H1 (cell line): ENCODE data around the gene ERC1. TPM values are rescaled to one million over a fixed set of nuclear protein-coding genes. Genes with fewer than 3 reads are reported as not detected.

ENCODE experiments used
- CTCF ChIA-PET: fragments of 300-600 bp; sonication (Branson Sonifier 250); formaldehyde crosslinking; loops from one replicate; lab custom pipeline; 2021; ENCODE audit not compliant: partially characterized antibody; lab: Charles Lee
- POLR2A ChIA-PET: fragments of 300-600 bp; sonication (Branson Sonifier 250); formaldehyde crosslinking; loops from one replicate; lab custom pipeline; 2021; ENCODE audit warnings: inconsistent platforms; ENCODE audit not compliant: partially characterized antibody; lab: Charles Lee
- DNase-seq, 2 experiments: peaks; one replicate each; pipeline versions ENCODE4 v3.0.0 to v3.0.0-alpha.2; 2010 to 2022; ENCODE audit warnings: low spot score in 2 of 2, low read depth in 1 of 2, mixed read lengths in 1 of 2
- FAIRE-seq: peaks from 2 replicates; lab custom pipeline; 2011; peaks lifted over from hg19 to GRCh38; lab: Jason Lieb, UNC
- H2AFZ ChIP-seq: 2 replicates; pipeline ENCODE4 v1.8.1; 2012; ENCODE audit warnings: low read length, inconsistent platforms
- H2AK5ac ChIP-seq: 2 replicates; pipeline ENCODE4 v1.6.1; 2013; ENCODE audit warnings: low read depth, low read length
- H2BK120ac ChIP-seq: replicated peaks from 2 replicates; pipeline ENCODE3; 2013; ENCODE audit warnings: low read depth, low read length, inconsistent platforms
- H2BK12ac ChIP-seq: 2 replicates; pipeline ENCODE4 v1.6.1; 2013; ENCODE audit warnings: low read depth, low read length
- H2BK15ac ChIP-seq: 2 replicates; pipeline ENCODE4 v1.6.1; 2013; ENCODE audit warnings: low read length
- H2BK20ac ChIP-seq: 2 replicates; pipeline ENCODE4 v1.6.1; 2013; ENCODE audit warnings: low read length
- H2BK5ac ChIP-seq: 2 replicates; pipeline ENCODE4 v1.6.1; 2013; ENCODE audit warnings: low read depth, low read length
- H3K14ac ChIP-seq: 2 replicates; pipeline ENCODE4 v1.6.1; 2013; ENCODE audit warnings: inconsistent platforms; ENCODE audit not compliant: insufficient read length
- H3K18ac ChIP-seq: 2 replicates; pipeline ENCODE4 v1.6.1; 2013; ENCODE audit warnings: low read length; ENCODE audit errors: extremely low read depth
- H3K23ac ChIP-seq: 2 replicates; pipeline ENCODE4 v1.6.1; 2013; ENCODE audit warnings: inconsistent platforms; ENCODE audit not compliant: insufficient read length
- H3K23me2 ChIP-seq: 2 replicates; pipeline ENCODE4 v1.6.1; 2013; ENCODE audit warnings: low read depth, low read length
- H3K27ac ChIP-seq: 2 replicates; pipeline ENCODE4 v1.6.1; 2011; ENCODE audit warnings: low read depth, low read length, inconsistent platforms
- H3K27me3 ChIP-seq, 4 experiments: replicated peaks in 1 of 4; 1 replicate in 1 of 4; 2 replicates in 3 of 4; pipeline versions ENCODE4 v1.6.1 to v1.8.1; 2011 to 2013; ENCODE audit warnings: low read length in 3 of 4, mild to moderate bottlenecking in 3 of 4, inconsistent platforms in 2 of 4, mixed read lengths in 2 of 4, moderate library complexity in 1 of 4; ENCODE audit not compliant: control insufficient read depth in 3 of 4, insufficient read depth in 3 of 4; ENCODE audit errors: extremely low read depth in 1 of 4
- H3K36me3 ChIP-seq, 4 experiments: 2 replicates each; pipeline versions ENCODE4 v1.6.1 to v1.8.1; 2011 to 2013; ENCODE audit warnings: mild to moderate bottlenecking in 4 of 4, low read length in 3 of 4, moderate library complexity in 2 of 4, control low read depth in 1 of 4, inconsistent platforms in 1 of 4; ENCODE audit not compliant: insufficient read depth in 4 of 4, control insufficient read depth in 2 of 4
- H3K4ac ChIP-seq: replicated peaks from 2 replicates; pipeline ENCODE3; 2013; ENCODE audit warnings: low read length, low read depth, mixed read lengths, inconsistent platforms; ENCODE audit not compliant: insufficient read length
- H3K4me1 ChIP-seq, 4 experiments: replicated peaks in 1 of 4; 1 replicate in 1 of 4; 2 replicates in 3 of 4; pipeline versions ENCODE4 v1.6.1 to v1.8.1; 2011 to 2013; ENCODE audit warnings: low read length in 3 of 4, inconsistent platforms in 2 of 4, mixed read lengths in 1 of 4; ENCODE audit not compliant: insufficient read depth in 4 of 4, control insufficient read depth in 3 of 4
- H3K4me2 ChIP-seq, 2 experiments: 2 replicates each; pipeline versions ENCODE4 v1.6.1 to v1.8.1; 2011 to 2013; ENCODE audit warnings: low read depth in 2 of 2, low read length in 2 of 2, control low read depth in 1 of 2, inconsistent platforms in 1 of 2, mild to moderate bottlenecking in 1 of 2; ENCODE audit not compliant: insufficient read depth in 1 of 2
- H3K4me3 ChIP-seq, 4 experiments: fragments of 200-600, 300-600 bp in 1 of 4; sonication (generic), shearing (Covaris generic), sonication (Bioruptor Twin) in 1 of 4; 2 replicates each; pipeline versions ENCODE4 v1.5.1 to v1.8.1; 2011 to 2016; ENCODE audit warnings: low read length in 4 of 4, low read depth in 3 of 4, control low read depth in 2 of 4, inconsistent platforms in 2 of 4, mild to moderate bottlenecking in 2 of 4, mixed read lengths in 1 of 4, moderate library complexity in 1 of 4; ENCODE audit not compliant: insufficient read depth in 2 of 4; ENCODE audit errors: extremely low read depth in 1 of 4
- H3K56ac ChIP-seq: replicated peaks from 2 replicates; pipeline ENCODE3; 2013; ENCODE audit warnings: low read depth, mild to moderate bottlenecking, mixed read lengths, low read length, inconsistent platforms; ENCODE audit not compliant: insufficient read length
- H3K79me1 ChIP-seq: 2 replicates; pipeline ENCODE4 v1.6.1; 2013; ENCODE audit warnings: low read depth, low read length, control low read depth
- H3K79me2 ChIP-seq, 2 experiments: 2 replicates each; pipeline versions ENCODE4 v1.6.1 to v1.8.1; 2012 to 2013; ENCODE audit warnings: low read length in 2 of 2, mild to moderate bottlenecking in 2 of 2, inconsistent platforms in 1 of 2; ENCODE audit not compliant: insufficient read depth in 2 of 2, control insufficient read depth in 1 of 2
- H3K9ac ChIP-seq, 4 experiments: replicated peaks in 1 of 4; 1 replicate in 1 of 4; 2 replicates in 3 of 4; pipeline versions ENCODE4 v1.6.1 to v1.8.1; 2011 to 2013; ENCODE audit warnings: low read depth in 3 of 4, low read length in 3 of 4, control low read depth in 2 of 4, mild to moderate bottlenecking in 2 of 4, moderate library complexity in 2 of 4, inconsistent platforms in 1 of 4; ENCODE audit errors: extremely low read depth in 1 of 4
- H3K9me3 ChIP-seq, 2 experiments: 2 replicates each; pipeline versions ENCODE4 v1.6.1 to v1.8.1; 2012 to 2013; ENCODE audit warnings: mild to moderate bottlenecking in 2 of 2, moderate library complexity in 2 of 2, control low read depth in 1 of 2, inconsistent platforms in 1 of 2, low read depth in 1 of 2, low read length in 1 of 2, mixed read lengths in 1 of 2; ENCODE audit not compliant: insufficient read depth in 2 of 2
- H4K20me1 ChIP-seq, 2 experiments: replicated peaks in 1 of 2; 2 replicates each; pipeline versions ENCODE3 to v1.8.1; 2011 to 2013; ENCODE audit warnings: inconsistent platforms in 2 of 2, low read length in 2 of 2, mild to moderate bottlenecking in 1 of 2; ENCODE audit not compliant: insufficient read depth in 2 of 2, control insufficient read depth in 1 of 2
- H4K5ac ChIP-seq: 2 replicates; pipeline ENCODE4 v1.6.1; 2013; ENCODE audit warnings: low read length, low read depth, mixed read lengths, inconsistent platforms; ENCODE audit not compliant: insufficient read length
- H4K8ac ChIP-seq: 2 replicates; pipeline ENCODE4 v1.8.0; 2013; ENCODE audit warnings: mild to moderate bottlenecking, moderate library complexity, low read length, inconsistent platforms; ENCODE audit not compliant: insufficient read depth; ENCODE audit errors: extremely low read depth
- H4K91ac ChIP-seq: replicated peaks from 2 replicates; pipeline ENCODE3; 2013; ENCODE audit warnings: low read length, mixed read lengths, inconsistent platforms; ENCODE audit not compliant: insufficient read length
- CHD2 ChIP-seq: IDR thresholded peaks from 2 replicates; pipeline ENCODE4 v1.6.1; 2012; ENCODE audit warnings: low read length, improper control_type of control experiment
- CTBP2 ChIP-seq: IDR thresholded peaks from 2 replicates; pipeline ENCODE4 v1.7.0; 2011; ENCODE audit warnings: borderline replicate concordance, mild to moderate bottlenecking, moderate library complexity, mixed read lengths, low read length; ENCODE audit not compliant: insufficient read depth, insufficient read length
- MAFK ChIP-seq: IDR thresholded peaks from 2 replicates; pipeline ENCODE4 v1.6.1; 2012; ENCODE audit warnings: low read depth, mild to moderate bottlenecking, improper control_type of control experiment, low read length
- PHF8 ChIP-seq: fragments of 200-600 bp; sonication (generic); conservative IDR thresholded peaks from 2 replicates; pipeline ENCODE4 v1.7.1; 2012; ENCODE audit warnings: low read depth, mild to moderate bottlenecking, inconsistent platforms, low read length, moderate library complexity
- TBP ChIP-seq: IDR thresholded peaks from 2 replicates; pipeline ENCODE4 v1.6.1; 2011; ENCODE audit warnings: low read depth, low read length, improper control_type of control experiment
- WGBS, 2 experiments: shearing (Covaris generic) in 1 of 2; methylation state at CpG; one replicate each; pipeline versions ENCODE4 v1.1.6 to v1.1.7; 2013 to 2015; ENCODE audit warnings: low lambda C conversion rate in 2 of 2, mixed read lengths in 2 of 2, inconsistent platforms in 1 of 2, low coverage in 1 of 2, missing lambda C conversion rate in 1 of 2; ENCODE audit not compliant: insufficient replicate concordance in 2 of 2, insufficient coverage in 1 of 2, insufficient read length in 1 of 2; ENCODE audit errors: extremely low coverage in 1 of 2, missing lambda C conversion rate in 1 of 2; 5-methylcytosine and 5-hydroxymethylcytosine counted together
- polyA plus RNA-seq, 7 experiments: library from polyadenylated mRNA; depleted of rRNA in 3 of 7; stranded (reverse) in 5 of 7; unstranded in 2 of 7; fragments of >200 nt in 5 of 7; fragments of 200-250 nt in 2 of 7; gene quantifications; 1 replicate in 5 of 7; 2 replicates in 1 of 7; 4 replicates in 1 of 7; pipeline versions ENCODE4 v1.2.1 to v1.2.3, GENCODE V29; 2011 to 2013; ENCODE audit warnings: missing spikeins in 2 of 7, mixed read lengths in 2 of 7
- total RNA-seq: library from RNA; stranded (reverse); fragmentation: NEBNext Ultra II Directional; extraction: Animal tissue kit (Norgen Biotek cat#: 25700); gene quantifications from 2 replicates; pipeline ENCODE4 v1.2.1, GENCODE V29; 2021

Gene ERC1
- total and polyA plus RNA-seq, 2 of the 8 experiments (the other 6 are each of a cell fraction or from before 2014, with no cell fraction given) = 7.8 to 45.7 TPM

DNA sequence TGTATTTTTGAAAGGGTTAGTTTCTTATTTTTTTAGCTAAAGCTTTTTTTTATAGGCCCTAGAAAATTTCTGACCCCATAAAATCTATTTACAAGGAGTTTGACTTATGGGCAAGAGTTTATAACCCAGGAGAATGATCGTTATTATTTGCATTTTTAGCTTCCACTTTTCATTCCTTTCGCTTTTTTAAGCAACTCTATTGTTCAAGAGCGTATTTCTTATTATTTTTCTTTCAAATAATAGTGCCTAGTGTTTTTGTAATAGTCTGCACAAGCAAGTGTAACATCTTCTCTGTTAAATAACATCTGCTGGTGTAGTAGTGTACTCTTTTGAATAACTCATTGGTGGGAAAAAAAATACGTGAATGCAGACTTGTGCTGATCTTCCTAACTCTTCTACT, 216.3 kb downstream of the ERC1 start:
- H4K8ac ChIP-seq = no peak overlapping the region
- no peaks in the 10 kb centered on the region for H3K79me2 ChIP-seq
- H4K5ac ChIP-seq = no peak overlapping the region
- H3K36me3 ChIP-seq = no peaks in the 10 kb centered on the region
- H3K4me1 ChIP-seq = peaks cover 0 to 7% (median 3%) of the 10 kb centered on the region in 4 experiments; a peak in 4 of 7 replicates
- no peaks in the 10 kb centered on the region for H3K27me3 ChIP-seq
- no peak overlapping the region for H2AFZ ChIP-seq
- no peak overlapping the region for H3K4me3 ChIP-seq
- H4K20me1 ChIP-seq = no peaks in the 10 kb centered on the region
- no peaks in the 10 kb centered on the region for H3K23me2 ChIP-seq
- DNase-seq = no peak
- no peak overlapping the region for H3K56ac ChIP-seq
- H2BK120ac ChIP-seq = no peak overlapping the region
- H2BK20ac ChIP-seq = no peak overlapping the region
- H3K27ac ChIP-seq = no peak overlapping the region
- ChIA-PET POLR2A (no interaction called here), CTCF (interaction anchor here (0.6 to 1.7 kb wide), 3 partner anchors 13 to 372 kb away, joined by 3 to 4 read pairs (median 4); no protein-coding TSS in a partner anchor)
- H3K4me2 ChIP-seq = no peak overlapping the region
- H2BK15ac ChIP-seq = no peak overlapping the region
- no peak overlapping the region for H3K18ac ChIP-seq
- H3K9ac ChIP-seq = no peak overlapping the region
- no peak for FAIRE-seq
- H3K79me1 ChIP-seq = no peaks in the 10 kb centered on the region
- no peaks in the 10 kb centered on the region for H3K9me3 ChIP-seq
- H2BK5ac ChIP-seq = no peak overlapping the region
- H3K14ac ChIP-seq = no peak overlapping the region
- no peak overlapping the region for H4K91ac ChIP-seq
- WGBS, 2 experiments = 88% methylated on average over 4 of the region's 4 CpGs; no CpG with 5 or more reads in 1 of the 2 experiments
- TF ChIP-seq MAFK (no peak), PHF8 (no peak), CHD2 (no peak), TBP (no peak), CTBP2 (no peak)
- no peak overlapping the region for H3K23ac ChIP-seq
- no peak overlapping the region for H2AK5ac ChIP-seq
- H2BK12ac ChIP-seq = no peak overlapping the region
- no peak overlapping the region for H3K4ac ChIP-seq
